Naive thymus-derived CD8-positive, alpha-beta T cell (primary cell): ENCODE results near the gene RBKS. TPM values are rescaled to one million over a fixed set of nuclear protein-coding genes. Genes with fewer than 3 reads are reported as not detected.

Experiments used
- ATAC-seq, 2 donors: fragments of 150-1000 bp; cut with Tn5 transposase in 1 of 2; sonication (Bioruptor Pico), chemical (Tn5 transposase) in 1 of 2; 1 replicate in 1 of 2; 2 replicates in 1 of 2; pipeline ENCODE4 v1.10.0; 2021; ENCODE audit warnings: mild to moderate bottlenecking in 2 of 2, moderate library complexity in 2 of 2
- POLR2A ChIA-PET: fragments of 350-600 bp; sonication (Branson Sonifier 250); formaldehyde crosslinking; loops from one replicate; lab custom pipeline; 2021; ENCODE audit warnings: antibody characterized with exemption; lab: Charles Lee
- DNase-seq, 10 donors: peaks; one replicate each; pipeline versions ENCODE4 v3.0.0 to v3.0.0-alpha.2; 2020 to 2022
- H3K27ac Mint-ChIP-seq, 10 donors: one replicate each; pipeline ENCODE4 v1.8.0; 2020 to 2022; ENCODE audit warnings: mild to moderate bottlenecking in 10 of 10, mixed read lengths in 10 of 10, moderate library complexity in 4 of 10, inconsistent platforms in 1 of 10
- H3K27me3 Mint-ChIP-seq, 5 donors: one replicate each; pipeline ENCODE4 v1.8.0; 2021 to 2022; ENCODE audit warnings: mixed read lengths in 5 of 5
- H3K36me3 Mint-ChIP-seq, 3 donors: one replicate each; pipeline ENCODE4 v1.8.0; 2020 to 2022; ENCODE audit warnings: mixed read lengths in 3 of 3, mild to moderate bottlenecking in 2 of 3, inconsistent platforms in 1 of 3
- H3K4me1 Mint-ChIP-seq, 4 donors: one replicate each; pipeline ENCODE4 v1.8.0; 2021 to 2022; ENCODE audit warnings: mixed read lengths in 4 of 4
- H3K4me3 Mint-ChIP-seq, 10 donors: one replicate each; pipeline ENCODE4 v1.8.0; 2020 to 2022; ENCODE audit warnings: mild to moderate bottlenecking in 10 of 10, mixed read lengths in 10 of 10, moderate library complexity in 6 of 10, inconsistent platforms in 1 of 10
- H3K9me3 Mint-ChIP-seq, 9 donors: one replicate each; pipeline ENCODE4 v1.8.0; 2020 to 2022; ENCODE audit warnings: mixed read lengths in 9 of 9, mild to moderate bottlenecking in 3 of 9, inconsistent platforms in 1 of 9, moderate library complexity in 1 of 9
- polyA plus RNA-seq, 3 donors: library from polyadenylated mRNA; unstranded; fragments of 300-500 nt; fragmentation: Illumina TruSeq; gene quantifications; one replicate each; pipeline ENCODE4 v1.2.3, GENCODE V29; 2021
- total RNA-seq, 8 experiments: library from RNA in 2 of 8; stranded (reverse) in 2 of 8; gene quantifications; one replicate each; pipeline ENCODE4 v1.2.3 and lab custom pipeline; 2021 to 2026

Gene RBKS
- total and polyA plus RNA-seq, 5 experiments from 2014 or later: 1.5 to 4.8 (median 2.4) TPM

DNA sequence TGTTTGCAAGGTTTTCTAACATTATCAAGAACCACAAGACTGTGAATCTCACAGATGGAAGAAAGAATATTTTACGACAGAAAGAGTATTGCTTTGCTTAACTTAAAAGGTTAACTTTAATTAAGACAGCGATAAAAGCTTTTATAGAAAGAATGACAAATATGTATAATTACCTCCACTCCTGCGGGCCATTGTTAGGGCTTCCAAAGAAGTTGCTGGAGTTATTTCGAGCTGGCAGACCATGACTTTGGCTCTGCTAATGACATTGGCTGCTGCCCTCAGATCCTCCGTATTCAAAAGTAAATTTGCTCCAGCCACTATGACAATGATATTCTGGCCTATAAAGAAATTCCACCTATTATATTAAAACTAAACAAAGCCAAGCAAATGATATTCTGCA lies 47.3 kb downstream of the RBKS start:
- POLR2A ChIA-PET: no interaction called here
- H3K27me3 Mint-ChIP-seq: no peaks in the 10 kb centered on the region
- DNase-seq: no peak
- H3K4me1 Mint-ChIP-seq: no peaks in the 10 kb centered on the region
- H3K9me3 Mint-ChIP-seq: no peaks in the 10 kb centered on the region
- no peak for ATAC-seq
- H3K27ac Mint-ChIP-seq: no peak overlapping the region
- no peak overlapping the region for H3K4me3 Mint-ChIP-seq
- peaks cover 0 to 6% (median 2%) of the 10 kb centered on the region in 3 donors for H3K36me3 Mint-ChIP-seq

DNA sequence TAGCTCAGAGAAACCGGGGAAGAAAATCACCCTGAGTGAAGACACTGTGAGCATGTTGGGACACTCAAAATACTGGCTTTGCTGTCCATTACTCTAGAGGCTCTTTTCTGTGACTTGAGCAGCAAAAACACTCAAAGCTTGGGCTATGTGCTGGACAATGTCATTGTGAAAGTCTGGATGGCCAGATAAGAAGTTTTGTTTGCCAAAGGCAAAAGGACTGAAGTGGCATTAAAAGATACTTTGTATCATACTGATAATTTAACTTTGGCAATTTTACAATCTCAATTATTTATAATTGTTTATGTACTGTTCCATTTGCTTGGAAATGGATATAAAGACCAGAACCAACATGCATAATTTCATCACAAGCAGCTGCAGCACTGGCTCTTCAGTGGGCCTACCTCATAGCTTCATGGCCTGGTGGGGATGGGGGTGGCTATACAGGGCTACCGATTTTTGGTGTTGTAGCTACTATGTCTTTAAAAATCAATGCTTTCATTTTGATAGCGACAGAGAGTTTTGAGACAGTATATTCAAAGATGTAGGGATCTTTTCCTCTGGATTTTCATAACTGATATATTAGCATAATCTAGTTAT lies 51.1 kb downstream of the RBKS start:
- Mint-ChIP-seq H3K36me3 (peaks cover 0 to 17% (median 0%) of the 10 kb centered on the region in 3 donors), H3K4me3 (no peak overlapping the region), H3K27me3 (no peaks in the 10 kb centered on the region), H3K9me3 (no peaks in the 10 kb centered on the region), H3K27ac (no peak overlapping the region), H3K4me1 (no peaks in the 10 kb centered on the region)
- POLR2A ChIA-PET: no interaction called here
- no peak for ATAC-seq
- no peak for DNase-seq

DNA sequence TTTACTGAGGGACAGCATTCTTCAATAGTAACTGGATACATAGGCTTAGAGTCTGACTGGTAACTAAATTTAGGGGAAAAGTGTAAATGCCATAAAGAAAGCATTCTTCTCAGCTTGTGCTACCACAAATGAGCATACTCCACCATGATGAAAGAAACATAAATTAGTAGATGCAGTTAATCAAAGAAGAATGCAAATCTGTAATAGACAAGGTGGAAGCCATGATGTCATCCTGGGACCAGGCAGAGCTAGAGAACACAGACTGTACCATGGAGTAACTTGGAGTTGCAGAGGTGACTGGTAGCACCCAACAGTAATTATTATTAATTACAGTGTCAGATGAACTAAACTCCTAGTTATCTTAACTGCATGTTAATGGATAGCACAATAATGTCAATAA lies 51.7 kb downstream of the RBKS start:
- H3K4me1 Mint-ChIP-seq: no peaks in the 10 kb centered on the region
- H3K36me3 Mint-ChIP-seq: peaks cover 0 to 17% (median 0%) of the 10 kb centered on the region in 3 donors
- no peak overlapping the region for H3K4me3 Mint-ChIP-seq
- ATAC-seq: no peak
- no peaks in the 10 kb centered on the region for H3K27me3 Mint-ChIP-seq
- no peaks in the 10 kb centered on the region for H3K9me3 Mint-ChIP-seq
- H3K27ac Mint-ChIP-seq: no peak overlapping the region
- POLR2A ChIA-PET: no interaction called here
- no peak for DNase-seq

DNA sequence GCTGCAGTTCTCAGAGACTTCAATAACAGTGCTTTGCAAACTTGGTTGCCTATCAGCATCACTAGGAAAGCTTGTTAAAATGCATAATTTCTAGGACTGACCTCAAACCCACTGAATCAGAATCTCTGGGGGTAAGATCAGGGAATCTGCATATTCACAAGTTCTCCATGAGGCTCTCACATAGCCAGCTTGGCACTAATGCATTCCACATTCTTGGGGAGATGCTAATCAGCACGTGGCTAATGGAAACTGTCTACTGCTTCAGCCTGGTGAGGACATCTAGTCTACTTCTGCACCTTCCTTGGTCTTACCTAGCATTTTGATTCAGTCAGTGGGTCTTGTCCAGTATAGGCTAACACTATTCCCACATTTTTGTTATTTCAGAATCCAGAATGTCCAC lies 56.3 kb downstream of the RBKS start:
- H3K9me3 Mint-ChIP-seq: no peaks in the 10 kb centered on the region

DNA sequence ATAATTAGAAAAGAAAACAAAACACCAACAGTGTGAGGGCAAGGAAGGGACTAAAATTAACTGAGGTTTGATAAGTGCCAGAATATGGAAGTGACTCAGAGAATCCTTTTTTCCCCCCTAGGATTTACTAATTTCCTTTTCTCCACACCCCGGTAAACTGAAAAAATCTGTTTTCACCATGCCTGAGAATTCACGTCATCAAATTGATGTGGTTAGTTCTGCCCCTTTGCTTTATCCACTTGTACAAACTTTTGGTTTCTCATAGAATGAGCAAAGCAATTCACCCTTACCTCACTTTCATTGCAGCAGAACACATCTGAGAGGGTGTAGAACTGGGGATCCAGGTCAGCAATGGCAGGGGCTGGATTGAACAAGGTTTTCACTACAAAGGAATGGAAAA lies 57.8 kb downstream of the RBKS start:
- Mint-ChIP-seq H3K27me3 (no peaks in the 10 kb centered on the region), H3K36me3 (peaks cover 22 to 41% (median 27%) of the 10 kb centered on the region in 3 donors), H3K9me3 (no peaks in the 10 kb centered on the region), H3K4me1 (no peaks in the 10 kb centered on the region), H3K27ac (no peak overlapping the region), H3K4me3 (no peak overlapping the region)
- ATAC-seq (no peak), DNase-seq (no peak)
- POLR2A ChIA-PET: no interaction called here

More for the DNA sequence above, 56.3 kb downstream of the RBKS start:
- H3K27me3 Mint-ChIP-seq: no peaks in the 10 kb centered on the region
- ATAC-seq: no peak
- no peak overlapping the region for H3K27ac Mint-ChIP-seq
- no peaks in the 10 kb centered on the region for H3K4me1 Mint-ChIP-seq
- H3K4me3 Mint-ChIP-seq: no peak overlapping the region
- H3K36me3 Mint-ChIP-seq: peaks cover 22 to 39% (median 27%) of the 10 kb centered on the region in 3 donors
- POLR2A ChIA-PET: no interaction called here
- no peak for DNase-seq

DNA sequence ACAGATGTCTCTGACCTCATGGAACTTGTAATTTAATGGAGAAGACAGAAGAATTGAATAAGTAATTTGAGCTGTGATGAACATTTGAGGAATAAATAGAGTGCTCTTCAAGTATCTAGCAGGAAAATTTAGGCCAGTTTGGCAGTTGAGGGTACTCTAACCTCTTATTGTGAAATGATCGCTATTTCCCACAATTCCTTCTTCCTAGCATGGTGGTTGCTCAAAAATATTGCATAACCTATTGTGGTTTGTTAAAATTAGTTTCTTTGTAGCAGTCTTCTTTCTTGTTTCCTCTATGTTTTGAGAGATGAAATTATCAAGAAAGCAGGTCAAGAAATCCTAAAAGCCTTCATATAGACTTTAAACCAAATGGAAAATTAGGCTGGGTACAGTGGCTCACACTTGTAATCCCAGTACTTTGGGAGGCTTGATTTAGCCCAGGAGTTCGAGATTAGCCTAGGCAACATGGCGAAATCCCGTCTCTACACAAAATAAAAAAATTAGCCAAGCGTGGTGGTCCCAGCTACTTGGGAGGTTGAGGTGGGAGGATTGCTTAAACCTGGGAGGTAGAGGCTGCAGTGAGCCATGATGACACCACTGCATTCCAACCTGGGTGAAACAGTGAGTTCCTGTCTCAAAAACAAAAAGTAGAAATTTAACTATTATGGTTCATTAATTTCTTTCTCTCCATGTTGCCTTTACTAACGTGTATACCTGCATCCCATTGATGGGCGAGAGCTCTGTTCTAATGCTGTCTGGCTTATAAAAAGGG lies 58.7 kb downstream of the RBKS start:
- Mint-ChIP-seq H3K27ac (no peak overlapping the region), H3K4me3 (no peak overlapping the region), H3K4me1 (no peaks in the 10 kb centered on the region), H3K27me3 (no peaks in the 10 kb centered on the region), H3K36me3 (peaks cover 22 to 38% (median 27%) of the 10 kb centered on the region in 3 donors), H3K9me3 (no peaks in the 10 kb centered on the region)
- ATAC-seq (no peak), DNase-seq (no peak)
- POLR2A ChIA-PET: no interaction called here

DNA sequence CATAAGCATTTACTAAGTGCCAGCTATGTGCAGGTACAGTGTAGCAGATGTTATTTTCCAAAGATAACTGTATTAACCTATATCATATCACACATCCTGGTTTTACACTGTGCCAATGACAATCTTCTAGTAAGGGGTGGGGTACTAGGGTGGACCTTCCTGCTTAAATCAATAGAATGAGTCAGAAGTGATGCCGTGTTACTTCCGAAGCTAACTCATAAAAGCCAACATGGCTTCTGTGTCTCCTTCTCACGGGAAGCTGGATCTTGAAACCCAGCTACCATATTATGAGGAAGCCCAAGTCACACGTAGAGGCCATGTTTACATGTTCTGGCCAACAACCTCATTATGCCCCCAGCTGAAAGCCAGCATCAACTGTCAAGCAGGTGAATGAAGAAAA lies 59.5 kb downstream of the RBKS start:
- Mint-ChIP-seq H3K9me3 (no peaks in the 10 kb centered on the region), H3K4me1 (no peaks in the 10 kb centered on the region), H3K27me3 (no peaks in the 10 kb centered on the region), H3K27ac (no peak overlapping the region), H3K36me3 (peaks cover 22 to 36% (median 27%) of the 10 kb centered on the region in 3 donors), H3K4me3 (no peak overlapping the region)
- DNase-seq (no peak), ATAC-seq (no peak)
- POLR2A ChIA-PET: no interaction called here

DNA sequence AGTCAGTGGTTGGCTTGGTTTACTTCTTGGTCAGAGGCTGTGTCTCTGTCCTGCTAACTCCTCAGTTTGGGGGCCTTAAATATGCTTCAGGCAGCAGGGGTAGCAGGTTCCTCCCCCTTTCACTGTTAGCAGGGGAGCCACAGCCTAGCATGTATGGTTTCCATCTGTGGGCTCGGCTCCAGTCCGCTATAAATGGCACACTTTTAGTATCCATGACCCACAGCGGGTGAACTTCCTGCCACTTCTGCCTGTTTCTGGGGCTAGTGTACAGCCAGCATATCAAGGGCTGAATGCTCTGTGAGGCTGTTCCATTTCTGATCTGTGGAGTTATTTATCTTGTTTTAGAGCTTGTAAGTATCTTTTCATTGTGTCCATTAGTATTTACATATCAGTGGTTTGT lies 60.4 kb downstream of the RBKS start:
- POLR2A ChIA-PET: no interaction called here
- H3K27ac Mint-ChIP-seq: no peak overlapping the region
- DNase-seq: no peak
- no peaks in the 10 kb centered on the region for H3K27me3 Mint-ChIP-seq
- H3K4me3 Mint-ChIP-seq: no peak overlapping the region
- no peak for ATAC-seq
- H3K4me1 Mint-ChIP-seq: no peaks in the 10 kb centered on the region
- peaks cover 27 to 39% (median 27%) of the 10 kb centered on the region in 3 donors for H3K36me3 Mint-ChIP-seq
- H3K9me3 Mint-ChIP-seq: peaks cover 0 to 5% (median 2%) of the 10 kb centered on the region in 9 donors

DNA sequence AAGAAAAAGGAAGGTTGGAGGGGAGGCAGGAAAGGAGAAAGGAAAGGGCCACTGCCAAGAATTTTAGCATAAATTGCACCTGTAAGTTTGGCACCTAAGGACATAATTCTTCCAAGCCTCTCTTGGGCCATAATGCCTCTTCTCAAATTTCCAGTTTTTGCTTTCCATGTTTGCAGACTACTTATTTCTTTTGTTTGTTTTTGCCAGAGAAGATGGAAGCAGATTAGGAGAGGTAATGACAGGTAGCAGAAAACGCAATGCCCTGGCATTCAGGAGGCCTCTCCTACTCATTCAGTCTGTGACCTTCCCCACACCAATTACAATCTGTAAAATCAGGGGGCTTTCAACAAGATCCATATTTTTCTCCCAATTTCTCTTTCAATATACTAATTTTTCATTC lies 61.9 kb downstream of the RBKS start:
- Mint-ChIP-seq H3K27ac (no peak overlapping the region), H3K4me1 (no peaks in the 10 kb centered on the region), H3K27me3 (no peaks in the 10 kb centered on the region), H3K4me3 (no peak overlapping the region), H3K9me3 (peaks cover 0 to 14% (median 5%) of the 10 kb centered on the region in 9 donors), H3K36me3 (peaks cover 27 to 47% (median 37%) of the 10 kb centered on the region in 3 donors)
- no peak for DNase-seq
- ATAC-seq: no peak
- POLR2A ChIA-PET: no interaction called here

DNA sequence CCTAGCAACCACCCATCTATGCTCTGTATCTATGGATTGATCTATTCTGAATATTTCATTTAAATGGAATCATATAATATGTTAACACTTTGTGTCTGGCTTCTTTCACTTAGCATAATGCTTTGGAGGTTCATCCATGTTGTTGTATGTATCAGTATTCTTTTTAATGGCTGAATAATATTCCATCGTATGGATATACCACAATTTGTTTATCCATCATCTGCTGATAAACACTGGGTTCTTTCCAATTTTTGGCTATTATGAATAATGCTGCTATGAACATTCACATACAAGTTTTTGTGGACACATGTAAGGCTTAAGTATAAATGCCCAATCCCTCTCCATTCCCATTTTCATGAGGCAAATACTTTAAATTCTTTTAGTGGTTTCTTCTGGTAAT lies 65.8 kb downstream of the RBKS start:
- Mint-ChIP-seq H3K4me3 (no peak overlapping the region), H3K27ac (no peak overlapping the region), H3K9me3 (peaks cover 0 to 14% (median 5%) of the 10 kb centered on the region in 9 donors), H3K4me1 (no peaks in the 10 kb centered on the region), H3K27me3 (no peaks in the 10 kb centered on the region), H3K36me3 (peaks cover 2 to 26% (median 15%) of the 10 kb centered on the region in 3 donors)
- POLR2A ChIA-PET: interaction anchor here (0.5 kb wide), 1 partner anchor 123 kb away, joined by 3 read pairs; no protein-coding TSS in a partner anchor
- DNase-seq: no peak
- ATAC-seq: no peak

DNA sequence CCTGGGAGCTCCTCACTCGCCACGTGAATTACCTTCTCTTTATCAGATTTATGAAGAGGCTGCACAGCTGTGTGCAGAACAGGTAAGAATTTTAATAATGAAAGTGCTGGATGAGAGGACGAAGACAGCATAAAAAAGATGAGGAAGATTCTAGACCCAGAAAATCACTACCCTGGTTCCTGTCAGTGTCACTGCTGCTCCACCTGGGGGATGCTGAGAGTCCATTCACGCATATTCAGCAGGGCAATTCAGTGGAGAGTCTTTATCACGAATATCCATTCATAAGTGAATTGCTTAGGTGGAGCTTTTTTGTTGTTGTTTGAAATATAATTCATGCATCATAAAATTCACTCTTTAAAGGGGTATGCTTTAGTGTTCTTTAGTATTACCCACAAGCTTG lies 66.6 kb downstream of the RBKS start:
- DNase-seq (no peak), ATAC-seq (no peak)
- no peak overlapping the region for H3K4me3 Mint-ChIP-seq
- H3K27me3 Mint-ChIP-seq: no peaks in the 10 kb centered on the region
- H3K9me3 Mint-ChIP-seq: peaks cover 0 to 14% (median 5%) of the 10 kb centered on the region in 9 donors
- H3K4me1 Mint-ChIP-seq: no peaks in the 10 kb centered on the region
- POLR2A ChIA-PET: interaction anchor here (0.5 kb wide), 1 partner anchor 124 kb away, joined by 3 read pairs; no protein-coding TSS in a partner anchor
- H3K36me3 Mint-ChIP-seq: peaks cover 0 to 29% (median 15%) of the 10 kb centered on the region in 3 donors
- H3K27ac Mint-ChIP-seq: no peak overlapping the region

DNA sequence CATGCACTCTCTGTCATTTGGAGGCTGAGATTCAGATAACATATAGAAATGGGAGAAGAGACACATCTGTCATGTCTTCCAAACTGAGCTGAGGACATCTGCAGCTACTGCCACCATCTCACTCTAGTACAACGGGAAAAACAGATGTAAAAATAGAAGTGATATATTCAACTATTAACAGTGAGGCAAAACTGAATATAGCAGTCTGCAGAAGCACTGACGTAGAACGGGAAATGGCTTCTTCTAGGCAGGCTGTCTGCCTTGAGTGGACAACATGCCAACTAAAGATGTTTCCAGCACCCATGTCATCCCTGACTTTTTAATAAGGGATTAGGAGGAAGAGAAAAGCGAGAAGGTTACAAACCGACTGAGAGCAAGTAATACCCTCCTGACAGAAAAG lies 67.1 kb downstream of the RBKS start:
- Mint-ChIP-seq H3K4me1 (no peaks in the 10 kb centered on the region), H3K9me3 (peaks cover 0 to 14% (median 5%) of the 10 kb centered on the region in 9 donors), H3K36me3 (peaks cover 0 to 27% (median 15%) of the 10 kb centered on the region in 3 donors), H3K27me3 (no peaks in the 10 kb centered on the region), H3K27ac (no peak overlapping the region), H3K4me3 (no peak overlapping the region)
- no peak for ATAC-seq
- DNase-seq: no peak
- POLR2A ChIA-PET: no interaction called here

DNA sequence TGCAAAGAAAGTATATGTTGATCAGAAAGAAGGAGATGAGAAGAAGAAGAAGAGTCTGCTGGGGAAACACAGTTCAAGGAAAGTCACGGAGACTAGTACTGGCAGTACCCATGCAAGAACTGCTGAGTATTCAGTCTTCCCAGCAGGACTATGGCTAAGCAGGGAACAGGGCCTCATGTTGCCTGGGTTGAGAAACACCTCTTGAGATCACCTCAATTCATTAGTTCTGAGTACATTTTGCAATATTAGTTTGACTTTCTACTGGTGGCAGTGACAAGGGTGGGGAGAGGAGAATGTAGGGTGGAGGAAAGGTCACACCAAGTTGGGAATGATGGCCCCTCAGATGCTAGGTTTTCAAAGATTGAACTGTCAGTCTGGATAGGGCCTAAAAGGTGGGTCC lies 68.1 kb downstream of the RBKS start:
- H3K27me3 Mint-ChIP-seq: no peaks in the 10 kb centered on the region
- H3K27ac Mint-ChIP-seq: no peak overlapping the region
- peaks cover 0 to 27% (median 15%) of the 10 kb centered on the region in 3 donors for H3K36me3 Mint-ChIP-seq
- no peak for ATAC-seq
- peaks cover 0 to 14% (median 5%) of the 10 kb centered on the region in 9 donors for H3K9me3 Mint-ChIP-seq
- no peak overlapping the region for H3K4me3 Mint-ChIP-seq
- no peaks in the 10 kb centered on the region for H3K4me1 Mint-ChIP-seq
- POLR2A ChIA-PET: no interaction called here
- DNase-seq: no peak
